Adrenal gland (tissue), 5 donors: ENCODE measurements around the gene FUT8.

Experiments used
- CTCF ChIP-seq, 6 experiments: fragments of 450-650 bp in 4 of 6; fragments of 200-600 bp in 2 of 6; sonication (generic) in 1 of 6; IDR thresholded peaks; 1 replicate in 5 of 6; 2 replicates in 1 of 6; pipeline versions ENCODE4 v1.5.1 to v1.8.0; 2016 to 2021; ENCODE audit warnings: antibody characterized with exemption in 6 of 6, mild to moderate bottlenecking in 2 of 6, moderate library complexity in 1 of 6
- POLR2A ChIP-seq, 2 donors: fragments of 450-650 bp; IDR thresholded peaks; one replicate each; pipeline ENCODE4 v1.6.1; 2017; ENCODE audit warnings: antibody characterized with exemption in 2 of 2, mild to moderate bottlenecking in 2 of 2, moderate library complexity in 1 of 2
- donor health status: DM: no; HTN: no; CAD: no.

DNA sequence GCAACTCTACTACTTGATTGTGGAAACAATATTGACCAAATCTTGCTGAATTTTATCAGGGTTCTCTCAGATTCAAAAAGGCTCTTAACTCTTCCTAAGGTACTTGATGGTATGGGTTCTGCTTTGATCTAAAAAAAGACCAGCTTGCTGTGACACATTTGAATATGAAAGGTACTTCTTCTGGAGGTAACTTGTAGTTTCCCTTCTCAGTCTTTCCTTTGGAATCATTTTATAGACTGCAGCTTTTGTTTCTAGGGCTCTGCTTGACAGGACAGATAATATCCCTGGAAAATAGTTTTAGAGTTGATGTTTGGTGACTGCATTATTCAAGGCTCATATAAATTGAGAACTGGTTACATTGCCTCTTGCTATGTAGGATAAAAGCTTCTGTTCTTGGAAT is 251.9 kb downstream of the FUT8 start:
- TF ChIP-seq CTCF (IDR thresholded peaks at IDR 0.05) = no peak
- TF ChIP-seq POLR2A (IDR thresholded peaks at IDR 0.05) = no peak
